ENCODE measurements around the gene CARD11. TPM values are rescaled to one million over a fixed set of nuclear protein-coding genes. Genes with fewer than 3 reads are reported as not detected.
"Not testable (repeated sequence)": the region's sequence is repeated elsewhere in the genome, so short reads cannot be mapped to it uniquely, and the experiment has no call there.

CARD11 gene
- total and polyA plus RNA-seq, 2 donors (not counting 1 experiment from before 2014, with no cell fraction given): 129 to 135 TPM

DNA sequence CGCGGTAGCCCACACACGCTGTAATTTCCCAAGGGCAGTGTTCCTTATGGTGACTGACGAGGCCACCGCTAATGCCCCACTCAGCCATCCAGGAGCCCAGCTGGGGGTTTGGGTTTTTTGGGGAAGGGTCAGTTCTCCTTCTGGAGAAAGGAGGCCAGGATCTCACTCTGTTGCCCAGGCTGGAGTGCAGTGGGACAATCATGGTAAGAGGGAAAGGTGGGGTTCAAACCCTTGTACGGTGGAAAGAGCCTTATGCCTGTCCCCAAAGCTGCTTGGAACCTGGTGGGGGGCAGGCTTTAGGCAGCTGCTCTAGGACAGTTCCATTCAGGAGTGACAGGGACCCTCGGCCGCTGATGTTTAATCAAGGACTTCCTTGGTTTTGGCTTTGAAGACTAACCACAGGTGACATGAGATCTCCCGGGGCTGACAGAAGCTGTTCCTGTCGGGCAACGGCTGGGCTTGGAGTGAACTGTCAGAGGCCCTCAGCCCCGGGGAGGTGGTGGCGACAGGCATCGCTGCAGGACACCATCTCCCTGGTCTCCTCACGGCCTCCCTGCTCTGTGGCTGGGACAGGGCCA lies 84.5 kb downstream of the CARD11 start:
- H3K4me3 Mint-ChIP-seq: no peak overlapping the region
- no peak for ATAC-seq (ENCODE audit: low read depth)

DNA sequence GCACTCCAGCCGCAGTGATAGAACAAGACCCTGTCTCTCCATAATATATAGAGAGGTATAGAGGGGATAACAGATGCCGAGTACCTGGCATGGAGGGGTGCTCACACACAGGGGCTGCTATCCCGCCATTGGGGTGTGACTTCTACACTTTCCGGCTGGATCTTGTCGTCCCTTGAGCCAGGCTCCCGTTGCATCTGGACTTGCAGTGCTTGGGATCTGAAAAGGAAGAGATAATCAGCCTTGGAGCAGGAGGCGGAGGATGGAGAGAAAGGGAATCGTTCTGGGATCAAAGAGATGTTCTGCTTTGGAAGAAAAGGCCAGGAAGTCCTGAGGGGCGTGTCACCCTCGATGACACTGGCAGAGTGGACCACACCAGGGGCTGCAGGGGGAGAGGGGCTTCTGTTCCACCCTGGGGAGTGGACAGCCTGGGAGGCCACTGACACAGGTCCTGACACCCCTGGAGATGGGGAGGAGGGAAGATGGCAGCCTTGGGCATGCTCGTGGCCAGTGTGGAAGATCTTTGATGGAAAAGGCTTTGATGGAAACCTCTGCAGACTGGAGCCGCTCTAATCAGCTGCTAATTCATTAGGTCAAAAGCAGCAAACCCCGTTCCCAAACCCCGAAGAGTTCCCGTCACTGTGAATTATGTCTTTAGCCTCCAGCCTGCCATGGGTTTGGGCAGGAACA lies 85.1 kb downstream of the CARD11 start:
- no peak for ATAC-seq (ENCODE audit: low read depth)
- no peak for DNase-seq
- Mint-ChIP-seq H3K27ac (peak overlapping the region; percentile 39), H3K4me1 (peaks cover 46% of the 10 kb centered on the region), H3K27me3 (no peaks in the 10 kb centered on the region), H3K9me3 (ENCODE audit: insufficient read depth) (no peaks in the 10 kb centered on the region), H3K4me3 (no peak overlapping the region)
- 99% methylated on average over 12 of the region's 15 CpGs for WGBS (ENCODE audit: insufficient coverage)
- no peak overlapping the region for H3K9ac ChIP-seq (ENCODE audit: low read length)
- intact Hi-C loops (cut with micrococcal nuclease): no loop called here
- H3K4me3 ChIP-seq (ENCODE audit: control extremely low read depth in 1 of 5, extremely low read depth in 1 of 5, insufficient read depth in 1 of 5, low read depth in 2 of 5, low read length in 4 of 5): no peak overlapping the region
- TF ChIP-seq EZH2 (IDR thresholded peaks at IDR 0.05; ENCODE audit: borderline replicate concordance, insufficient read depth, low read depth, low read length, poor library complexity, severe bottlenecking): no peak
- TF ChIP-seq, protein P1, sequence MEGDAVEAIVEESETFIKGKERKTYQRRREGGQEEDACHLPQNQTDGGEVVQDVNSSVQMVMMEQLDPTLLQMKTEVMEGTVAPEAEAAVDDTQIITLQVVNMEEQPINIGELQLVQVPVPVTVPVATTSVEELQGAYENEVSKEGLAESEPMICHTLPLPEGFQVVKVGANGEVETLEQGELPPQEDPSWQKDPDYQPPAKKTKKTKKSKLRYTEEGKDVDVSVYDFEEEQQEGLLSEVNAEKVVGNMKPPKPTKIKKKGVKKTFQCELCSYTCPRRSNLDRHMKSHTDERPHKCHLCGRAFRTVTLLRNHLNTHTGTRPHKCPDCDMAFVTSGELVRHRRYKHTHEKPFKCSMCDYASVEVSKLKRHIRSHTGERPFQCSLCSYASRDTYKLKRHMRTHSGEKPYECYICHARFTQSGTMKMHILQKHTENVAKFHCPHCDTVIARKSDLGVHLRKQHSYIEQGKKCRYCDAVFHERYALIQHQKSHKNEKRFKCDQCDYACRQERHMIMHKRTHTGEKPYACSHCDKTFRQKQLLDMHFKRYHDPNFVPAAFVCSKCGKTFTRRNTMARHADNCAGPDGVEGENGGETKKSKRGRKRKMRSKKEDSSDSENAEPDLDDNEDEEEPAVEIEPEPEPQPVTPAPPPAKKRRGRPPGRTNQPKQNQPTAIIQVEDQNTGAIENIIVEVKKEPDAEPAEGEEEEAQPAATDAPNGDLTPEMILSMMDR (IDR thresholded peaks at IDR 0.05): no peak
- ChIA-PET POLR2A (no interaction called here), CTCF (no interaction called here)
- H4K20me1 ChIP-seq (ENCODE audit: control insufficient read depth, insufficient read depth, low read length, poor library complexity, severe bottlenecking): peaks cover 37% of the 10 kb centered on the region
- peaks cover 69% of the 10 kb centered on the region for H3K79me2 ChIP-seq (ENCODE audit: control insufficient read depth, insufficient read depth, low read length)
- no peak overlapping the region for H3K4me2 ChIP-seq (replicated peaks; ENCODE audit: low read depth, low read length, poor library complexity, severe bottlenecking)
- H3K4me1 ChIP-seq (ENCODE audit: control insufficient read depth in 2 of 2, insufficient read depth in 2 of 2, low read length in 2 of 2): peaks cover 20 to 24% of the 10 kb centered on the region in 2 donors
- no peaks in the 10 kb centered on the region for H3K9me3 ChIP-seq (ENCODE audit: control extremely low read depth in 1 of 3, control insufficient read depth in 2 of 3, insufficient read depth in 1 of 3, low read length in 2 of 3)
- H3K27ac ChIP-seq (ENCODE audit: low read length in 2 of 2): peak overlapping the region in 1 of 2 donors; percentile 56
- H3K36me3 ChIP-seq (replicated peaks in 1 of 2; ENCODE audit: control extremely low read depth in 1 of 2, control insufficient read depth in 1 of 2, extremely low read depth in 1 of 2, insufficient read depth in 2 of 2, low read length in 1 of 2): peaks cover 6 to 61% of the 10 kb centered on the region in 2 experiments
- H3K27me3 ChIP-seq (replicated peaks in 1 of 4; ENCODE audit: control extremely low read depth in 1 of 4, control insufficient read depth in 3 of 4, insufficient read depth in 4 of 4, low read length in 3 of 4): no peaks in the 10 kb centered on the region
- no peak overlapping the region for H2AFZ ChIP-seq (ENCODE audit: insufficient read depth, low read depth, low read length, poor library complexity, severe bottlenecking)

More for the DNA sequence above, 84.5 kb downstream of the CARD11 start:
- ChIA-PET POLR2A (no interaction called here), CTCF (no interaction called here)
- H3K27me3 Mint-ChIP-seq: no peaks in the 10 kb centered on the region
- H3K79me2 ChIP-seq (ENCODE audit: control insufficient read depth, insufficient read depth, low read length): peaks cover 65% of the 10 kb centered on the region
- WGBS (ENCODE audit: insufficient coverage): 59% methylated on average over 15 of the region's 15 CpGs
- H3K9me3 Mint-ChIP-seq (ENCODE audit: insufficient read depth): no peaks in the 10 kb centered on the region
- no peaks in the 10 kb centered on the region for H3K9me3 ChIP-seq (ENCODE audit: control extremely low read depth in 1 of 3, control insufficient read depth in 2 of 3, insufficient read depth in 1 of 3, low read length in 2 of 3)
- no peaks in the 10 kb centered on the region for H3K27me3 ChIP-seq (replicated peaks in 1 of 4; ENCODE audit: control extremely low read depth in 1 of 4, control insufficient read depth in 3 of 4, insufficient read depth in 4 of 4, low read length in 3 of 4)
- TF ChIP-seq, protein P1 (IDR thresholded peaks at IDR 0.05): no peak
- TF ChIP-seq EZH2 (IDR thresholded peaks at IDR 0.05; ENCODE audit: borderline replicate concordance, insufficient read depth, low read depth, low read length, poor library complexity, severe bottlenecking): no peak
- no peak overlapping the region for H3K9ac ChIP-seq (ENCODE audit: low read length)
- peaks cover 40% of the 10 kb centered on the region for H3K4me1 Mint-ChIP-seq
- peaks cover 6 to 55% of the 10 kb centered on the region in 2 experiments for H3K36me3 ChIP-seq (replicated peaks in 1 of 2; ENCODE audit: control extremely low read depth in 1 of 2, control insufficient read depth in 1 of 2, extremely low read depth in 1 of 2, insufficient read depth in 2 of 2, low read length in 1 of 2)
- no peak for DNase-seq
- H3K27ac Mint-ChIP-seq: peak overlapping the region; percentile 39
- H3K4me1 ChIP-seq (ENCODE audit: control insufficient read depth in 2 of 2, insufficient read depth in 2 of 2, low read length in 2 of 2): peaks cover 16 to 18% of the 10 kb centered on the region in 2 donors
- no peak overlapping the region for H3K4me3 ChIP-seq (ENCODE audit: control extremely low read depth in 1 of 5, extremely low read depth in 1 of 5, insufficient read depth in 1 of 5, low read depth in 2 of 5, low read length in 4 of 5)
- H2AFZ ChIP-seq (ENCODE audit: insufficient read depth, low read depth, low read length, poor library complexity, severe bottlenecking): no peak overlapping the region
- H3K27ac ChIP-seq (ENCODE audit: low read length in 2 of 2): peak overlapping the region in 1 of 2 donors; percentile 56
- no peak overlapping the region for H3K4me2 ChIP-seq (replicated peaks; ENCODE audit: low read depth, low read length, poor library complexity, severe bottlenecking)
- intact Hi-C loops (cut with micrococcal nuclease): no loop called here
- H4K20me1 ChIP-seq (ENCODE audit: control insufficient read depth, insufficient read depth, low read length, poor library complexity, severe bottlenecking): peaks cover 35% of the 10 kb centered on the region

DNA sequence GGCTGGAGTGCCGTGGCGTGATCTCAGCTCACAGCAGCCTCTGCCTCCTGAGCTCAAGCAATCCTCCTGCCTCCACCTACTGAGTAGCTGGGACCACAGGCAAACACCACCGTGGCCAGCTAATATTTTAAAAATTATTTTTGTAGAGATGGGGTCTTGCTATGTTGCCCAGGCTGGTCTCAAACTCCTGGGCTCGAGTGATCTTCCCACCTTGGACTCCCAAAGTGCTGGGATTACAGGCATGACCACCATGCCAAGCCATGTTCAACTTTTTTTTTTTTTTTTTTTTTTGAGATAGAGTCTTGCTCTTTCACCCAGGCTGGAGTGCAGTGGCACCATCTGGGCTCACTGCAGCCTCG lies 86.3 kb downstream of the CARD11 start:
- H3K9ac ChIP-seq (ENCODE audit: low read length); H3K27ac Mint-ChIP-seq; H2AFZ ChIP-seq (ENCODE audit: insufficient read depth, low read depth, low read length, poor library complexity, severe bottlenecking); H3K4me3 Mint-ChIP-seq; DNase-seq; H3K4me2 ChIP-seq (replicated peaks; ENCODE audit: low read depth, low read length, poor library complexity, severe bottlenecking); H3K27ac ChIP-seq (ENCODE audit: low read length in 2 of 2); POLR2A ChIA-PET; H3K27me3 ChIP-seq (replicated peaks in 1 of 4; ENCODE audit: control extremely low read depth in 1 of 4, control insufficient read depth in 3 of 4, insufficient read depth in 4 of 4, low read length in 3 of 4); ATAC-seq (ENCODE audit: low read depth); intact Hi-C loops (cut with micrococcal nuclease); H3K27me3 Mint-ChIP-seq; H3K4me3 ChIP-seq (ENCODE audit: control extremely low read depth in 1 of 5, extremely low read depth in 1 of 5, insufficient read depth in 1 of 5, low read depth in 2 of 5, low read length in 4 of 5); H3K9me3 ChIP-seq (ENCODE audit: control extremely low read depth in 1 of 3, control insufficient read depth in 2 of 3, insufficient read depth in 1 of 3, low read length in 2 of 3); H3K9me3 Mint-ChIP-seq (ENCODE audit: insufficient read depth): not testable (repeated sequence)
- CTCF ChIA-PET: interaction anchor here (1.7 kb wide), 1 partner anchor 85 kb away, joined by 3 read pairs; no protein-coding TSS in a partner anchor
- Histone ChIP-seq H3K36me3 (replicated peaks in 1 of 2; ENCODE audit: control extremely low read depth in 1 of 2, control insufficient read depth in 1 of 2, extremely low read depth in 1 of 2, insufficient read depth in 2 of 2, low read length in 1 of 2) (peaks cover 6 to 71% of the 10 kb centered on the region in 2 experiments), H4K20me1 (ENCODE audit: control insufficient read depth, insufficient read depth, low read length, poor library complexity, severe bottlenecking) (peaks cover 44% of the 10 kb centered on the region), H3K79me2 (ENCODE audit: control insufficient read depth, insufficient read depth, low read length) (peaks cover 70% of the 10 kb centered on the region), H3K4me1 (ENCODE audit: control insufficient read depth in 2 of 2, insufficient read depth in 2 of 2, low read length in 2 of 2) (peaks cover 16 to 22% of the 10 kb centered on the region in 2 donors)
- no CpG with 5 or more reads among the region's 5 CpGs for WGBS (ENCODE audit: insufficient coverage)
- H3K4me1 Mint-ChIP-seq: peaks cover 40% of the 10 kb centered on the region
